ENCODE measurements around the gene POU6F2.

- TF ChIP-seq, protein P1, sequence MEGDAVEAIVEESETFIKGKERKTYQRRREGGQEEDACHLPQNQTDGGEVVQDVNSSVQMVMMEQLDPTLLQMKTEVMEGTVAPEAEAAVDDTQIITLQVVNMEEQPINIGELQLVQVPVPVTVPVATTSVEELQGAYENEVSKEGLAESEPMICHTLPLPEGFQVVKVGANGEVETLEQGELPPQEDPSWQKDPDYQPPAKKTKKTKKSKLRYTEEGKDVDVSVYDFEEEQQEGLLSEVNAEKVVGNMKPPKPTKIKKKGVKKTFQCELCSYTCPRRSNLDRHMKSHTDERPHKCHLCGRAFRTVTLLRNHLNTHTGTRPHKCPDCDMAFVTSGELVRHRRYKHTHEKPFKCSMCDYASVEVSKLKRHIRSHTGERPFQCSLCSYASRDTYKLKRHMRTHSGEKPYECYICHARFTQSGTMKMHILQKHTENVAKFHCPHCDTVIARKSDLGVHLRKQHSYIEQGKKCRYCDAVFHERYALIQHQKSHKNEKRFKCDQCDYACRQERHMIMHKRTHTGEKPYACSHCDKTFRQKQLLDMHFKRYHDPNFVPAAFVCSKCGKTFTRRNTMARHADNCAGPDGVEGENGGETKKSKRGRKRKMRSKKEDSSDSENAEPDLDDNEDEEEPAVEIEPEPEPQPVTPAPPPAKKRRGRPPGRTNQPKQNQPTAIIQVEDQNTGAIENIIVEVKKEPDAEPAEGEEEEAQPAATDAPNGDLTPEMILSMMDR (IDR thresholded peaks at IDR 0.05 in 4 of 5, conservative IDR thresholded peaks at IDR 0.05 in 1 of 5), result no peak
- TF ChIP-seq POLR2A (IDR thresholded peaks at IDR 0.05), result no peak
Measured at GRCh38 chr7:39300276-39300675, 322.6 kb downstream of the POU6F2 start.
